Neutrophil (primary cell): ENCODE measurements around the gene OR51E1.

Experiments
- H3K27ac ChIP-seq: fragments of 200-600 bp; sonication (generic); 2 replicates; pipeline ENCODE4 v1.5.1; 2016; ENCODE audit warnings: mild to moderate bottlenecking, moderate library complexity
- H3K27me3 ChIP-seq: fragments of 200-600 bp; sonication (generic); 2 replicates; pipeline ENCODE4 v1.6.0; 2016; ENCODE audit warnings: mild to moderate bottlenecking
- H3K36me3 ChIP-seq: fragments of 200-600 bp; sonication (generic); 2 replicates; pipeline ENCODE4 v1.5.1; 2017
- H3K4me1 ChIP-seq, 2 experiments: fragments of 200-600 bp in 1 of 2; sonication (generic) in 1 of 2; 1 replicate in 1 of 2; 2 replicates in 1 of 2; pipeline versions ENCODE4 v1.5.1 to v1.6.1; 2013 to 2016; ENCODE audit warnings: low read depth in 1 of 2, low read length in 1 of 2, mild to moderate bottlenecking in 1 of 2, moderate library complexity in 1 of 2; ENCODE audit not compliant: control insufficient read depth in 1 of 2, insufficient read depth in 1 of 2
- H3K4me3 ChIP-seq, 2 experiments: fragments of 200-600 bp in 1 of 2; sonication (generic) in 1 of 2; 1 replicate in 1 of 2; 2 replicates in 1 of 2; pipeline ENCODE4 v1.5.1; 2013 to 2016; ENCODE audit warnings: low read depth in 1 of 2, low read length in 1 of 2, mild to moderate bottlenecking in 1 of 2, moderate library complexity in 1 of 2
- H3K9me3 ChIP-seq: fragments of 200-600 bp; sonication (generic); 2 replicates; pipeline ENCODE4 v1.5.1; 2016
- TF ChIP-seq, protein P1 (sequence below): fragments of 200-600 bp; sonication (generic); IDR thresholded peaks from 2 replicates; pipeline ENCODE4 v1.5.1; 2016; ENCODE audit warnings: antibody characterized with exemption

OR51E1 gene, protein sequence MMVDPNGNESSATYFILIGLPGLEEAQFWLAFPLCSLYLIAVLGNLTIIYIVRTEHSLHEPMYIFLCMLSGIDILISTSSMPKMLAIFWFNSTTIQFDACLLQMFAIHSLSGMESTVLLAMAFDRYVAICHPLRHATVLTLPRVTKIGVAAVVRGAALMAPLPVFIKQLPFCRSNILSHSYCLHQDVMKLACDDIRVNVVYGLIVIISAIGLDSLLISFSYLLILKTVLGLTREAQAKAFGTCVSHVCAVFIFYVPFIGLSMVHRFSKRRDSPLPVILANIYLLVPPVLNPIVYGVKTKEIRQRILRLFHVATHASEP

DNA sequence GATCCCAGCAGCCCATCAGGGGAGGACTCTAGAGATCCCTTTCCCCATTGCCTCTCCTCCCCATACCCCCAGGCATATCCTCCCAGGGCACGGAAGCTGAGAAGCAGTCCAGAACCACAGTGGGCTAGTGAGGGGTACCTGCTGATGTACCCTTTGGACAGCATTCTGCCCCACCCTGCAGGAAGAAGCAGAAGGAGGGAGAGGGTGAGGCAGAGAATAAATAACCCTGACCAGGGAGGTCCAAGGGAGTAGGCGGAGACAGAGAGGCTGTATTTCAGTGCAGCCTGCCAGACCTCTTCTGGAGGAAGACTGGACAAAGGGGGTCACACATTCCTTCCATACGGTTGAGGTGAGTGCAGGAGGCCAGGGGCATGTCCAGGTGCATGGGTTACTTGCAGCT is at the start of gene OR51E1:
Gene OR51E1 (plus strand): TSS at position 301 of the 400 bp plus-strand sequence. CDS start 8,545 bp downstream, outside the sequence.
- H3K4me1 ChIP-seq = no peaks in the 10 kb centered on the region
- no peak within 1 kb of the TSS for H3K27ac ChIP-seq
- H3K36me3 ChIP-seq = no peaks in the 10 kb centered on the region
- TF ChIP-seq, protein P1, sequence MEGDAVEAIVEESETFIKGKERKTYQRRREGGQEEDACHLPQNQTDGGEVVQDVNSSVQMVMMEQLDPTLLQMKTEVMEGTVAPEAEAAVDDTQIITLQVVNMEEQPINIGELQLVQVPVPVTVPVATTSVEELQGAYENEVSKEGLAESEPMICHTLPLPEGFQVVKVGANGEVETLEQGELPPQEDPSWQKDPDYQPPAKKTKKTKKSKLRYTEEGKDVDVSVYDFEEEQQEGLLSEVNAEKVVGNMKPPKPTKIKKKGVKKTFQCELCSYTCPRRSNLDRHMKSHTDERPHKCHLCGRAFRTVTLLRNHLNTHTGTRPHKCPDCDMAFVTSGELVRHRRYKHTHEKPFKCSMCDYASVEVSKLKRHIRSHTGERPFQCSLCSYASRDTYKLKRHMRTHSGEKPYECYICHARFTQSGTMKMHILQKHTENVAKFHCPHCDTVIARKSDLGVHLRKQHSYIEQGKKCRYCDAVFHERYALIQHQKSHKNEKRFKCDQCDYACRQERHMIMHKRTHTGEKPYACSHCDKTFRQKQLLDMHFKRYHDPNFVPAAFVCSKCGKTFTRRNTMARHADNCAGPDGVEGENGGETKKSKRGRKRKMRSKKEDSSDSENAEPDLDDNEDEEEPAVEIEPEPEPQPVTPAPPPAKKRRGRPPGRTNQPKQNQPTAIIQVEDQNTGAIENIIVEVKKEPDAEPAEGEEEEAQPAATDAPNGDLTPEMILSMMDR = no peak
- H3K27me3 ChIP-seq = peaks cover 14% of the 10 kb centered on the region
- H3K9me3 ChIP-seq = no peaks in the 10 kb centered on the region
- no peak within 1 kb of the TSS for H3K4me3 ChIP-seq

- TF ChIP-seq, protein P1 = no peak
- peaks cover 36% of the 10 kb centered on the region for H3K36me3 ChIP-seq
- H3K9me3 ChIP-seq = no peaks in the 10 kb centered on the region
- no peak overlapping the region for H3K27ac ChIP-seq
- no peak overlapping the region for H3K4me3 ChIP-seq
- H3K4me1 ChIP-seq = peaks cover 9 to 23% of the 10 kb centered on the region in 2 experiments
- H3K27me3 ChIP-seq = no peaks in the 10 kb centered on the region
Measured at GRCh38 chr11:4605057-4605456, 38.7 kb upstream of the OR51E1 start.

DNA sequence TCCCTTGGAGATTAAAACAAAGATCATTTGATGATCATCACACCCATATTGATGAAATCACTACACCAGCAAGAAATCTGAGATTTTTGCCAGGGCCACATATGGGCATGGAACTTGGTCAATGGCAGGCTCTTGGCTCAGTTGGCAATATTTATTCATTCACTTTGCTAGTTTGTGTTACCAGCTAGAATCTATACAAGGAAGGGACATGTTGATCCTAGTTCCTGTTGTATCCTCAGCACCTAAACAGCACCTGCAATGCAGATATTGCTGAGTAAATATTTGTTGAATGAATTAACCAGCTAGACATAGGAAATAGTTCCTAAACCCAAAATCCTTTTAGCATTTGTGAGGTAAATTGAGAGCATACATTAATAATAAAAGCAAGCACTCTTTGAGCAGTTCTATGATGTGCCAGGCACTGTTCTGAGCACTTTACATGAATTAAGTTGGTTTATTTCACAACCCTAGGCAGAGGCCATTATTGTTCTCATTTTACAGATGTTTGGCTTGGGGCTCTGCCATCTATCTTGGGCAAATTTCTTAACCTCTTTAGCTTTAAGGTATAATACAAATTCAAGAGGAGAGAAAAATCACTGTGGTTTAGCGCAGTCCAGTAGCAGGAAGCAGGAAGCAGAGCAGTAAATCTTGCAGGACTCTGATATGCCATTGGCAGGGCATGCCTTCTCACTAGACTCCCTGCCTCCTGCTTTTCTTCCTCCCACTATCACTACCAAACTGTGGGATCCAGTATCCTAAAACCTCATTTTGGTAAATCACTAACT is 37.4 kb upstream of the OR51E1 start:
- Histone ChIP-seq H3K36me3 (peaks cover 23% of the 10 kb centered on the region), H3K27ac (no peak overlapping the region), H3K9me3 (no peaks in the 10 kb centered on the region), H3K27me3 (no peaks in the 10 kb centered on the region), H3K4me1 (peaks cover 15 to 31% of the 10 kb centered on the region in 2 experiments), H3K4me3 (no peak overlapping the region)
- TF ChIP-seq, protein P1 = no peak

GRCh38 chr11:4607096-4607495 is 36.7 kb upstream of the OR51E1 start:
- Histone ChIP-seq H3K9me3 (no peaks in the 10 kb centered on the region), H3K4me3 (peak overlapping the region; percentile 61 to 82), H3K36me3 (peaks cover 16% of the 10 kb centered on the region), H3K27ac (no peak overlapping the region), H3K4me1 (peaks cover 15 to 31% of the 10 kb centered on the region in 2 experiments), H3K27me3 (no peaks in the 10 kb centered on the region)
- TF ChIP-seq, protein P1 = no peak

DNA sequence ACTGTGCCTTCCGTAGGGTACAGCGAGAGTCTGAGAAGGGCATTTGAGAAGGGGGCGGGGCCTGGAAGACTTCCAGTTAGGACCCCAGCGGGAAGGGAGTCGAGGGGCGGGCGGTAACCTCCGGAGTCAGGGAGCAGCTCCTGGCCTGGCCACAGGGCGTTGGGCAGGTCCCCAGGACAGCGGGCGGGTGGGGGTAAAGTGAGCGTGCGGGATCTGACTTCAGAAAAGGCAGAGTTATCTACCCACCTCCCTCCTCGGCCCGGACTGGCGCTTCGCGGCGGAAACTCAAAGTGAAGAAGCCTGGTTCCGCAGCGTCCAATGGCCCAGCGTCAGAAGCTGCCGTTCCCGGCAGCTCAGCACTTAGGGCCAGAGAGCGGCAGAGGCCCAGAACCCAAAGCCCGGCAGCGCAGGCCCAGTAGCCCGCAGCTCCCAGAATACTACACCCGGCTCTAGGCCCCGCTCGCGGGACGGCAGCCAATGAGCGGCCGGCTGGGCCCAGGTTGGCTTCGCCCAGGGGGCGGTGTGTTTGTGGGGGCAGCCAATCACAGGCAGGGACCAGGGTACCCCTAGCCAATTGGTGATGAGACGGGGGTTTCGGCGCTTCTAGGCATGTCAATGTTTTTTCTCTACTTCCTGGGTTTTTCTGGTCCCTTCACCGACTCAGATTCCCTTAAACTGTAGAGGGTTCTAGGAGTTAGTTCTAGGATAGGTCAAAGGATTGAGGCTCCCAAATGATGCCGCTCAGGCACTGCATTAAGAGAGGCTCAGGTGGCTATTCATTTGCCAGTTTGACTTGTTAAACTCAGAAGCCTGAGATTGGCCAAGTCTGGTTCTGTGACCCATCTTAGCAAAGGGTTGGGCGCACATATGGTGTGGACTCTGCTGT is 35.8 kb upstream of the OR51E1 start, which contains the start of gene TRIM68:
Gene TRIM68 (minus strand): TSS at position 451 of the 886 bp plus-strand sequence. CDS start 2,727 bp downstream, outside the sequence.
- H3K4me3 ChIP-seq = peak within 1 kb of the TSS; percentile 61 to 82
- TF ChIP-seq, protein P1 = peak; percentile 2
- peak within 1 kb of the TSS; percentile 78 for H3K27ac ChIP-seq

More for the DNA sequence above, 35.8 kb upstream of the OR51E1 start, which contains the start of gene TRIM68:
- Histone ChIP-seq H3K36me3 (peaks cover 7% of the 10 kb centered on the region), H3K9me3 (no peaks in the 10 kb centered on the region), H3K4me1 (peaks cover 15 to 31% of the 10 kb centered on the region in 2 experiments), H3K27me3 (no peaks in the 10 kb centered on the region)
